Measurements from ENCODE around the gene CBX5. TPM values are rescaled to one million over a fixed set of nuclear protein-coding genes. Genes with fewer than 3 reads are reported as not detected.
"Not testable (repeated sequence)": the region's sequence is repeated elsewhere in the genome, so short reads cannot be mapped to it uniquely, and the experiment has no call there.

CBX5 gene
- polyA plus RNA-seq, 4 donors: 2.7 to 40.1 (median 8.3) TPM

- no peak for FAIRE-seq
- 94 to 99% (median 97%) methylated on average over 5 of the region's 5 CpGs for WGBS, 3 donors
- DNase-seq: no peak
- no peak overlapping the region for H3K4me3 ChIP-seq (ENCODE audit: low read depth in 1 of 3, low read length in 3 of 3)
- peaks cover 0 to 57% (median 0%) of the 10 kb centered on the region in 3 donors for H3K36me3 ChIP-seq (ENCODE audit: control insufficient read depth in 3 of 3, insufficient read depth in 2 of 3, low read depth in 1 of 3, low read length in 3 of 3)
- H3K27me3 ChIP-seq (ENCODE audit: control insufficient read depth in 3 of 3, insufficient read depth in 3 of 3, low read length in 3 of 3): no peaks in the 10 kb centered on the region
- H3K9me3 ChIP-seq (ENCODE audit: control insufficient read depth in 2 of 2, insufficient read depth in 1 of 2, low read depth in 1 of 2, low read length in 1 of 2): no peaks in the 10 kb centered on the region
- H3K27ac ChIP-seq (ENCODE audit: low read depth in 1 of 3, low read length in 2 of 3): no peak overlapping the region
- no peaks in the 10 kb centered on the region for H3K4me1 ChIP-seq (ENCODE audit: control insufficient read depth in 3 of 3, insufficient read depth in 2 of 3, low read depth in 1 of 3, low read length in 2 of 3)
Observed at GRCh38 chr12:54249489-54249888, 30.4 kb downstream of the CBX5 start.

GRCh38 chr12:54246011-54246641, 33.8 kb downstream of the CBX5 start:
- H3K36me3 ChIP-seq (ENCODE audit: control insufficient read depth in 3 of 3, insufficient read depth in 2 of 3, low read depth in 1 of 3, low read length in 3 of 3): peaks cover 0 to 54% (median 0%) of the 10 kb centered on the region in 3 donors
- WGBS, 3 donors: 88 to 92% (median 90%) methylated on average over 6 of the region's 6 CpGs
- FAIRE-seq: no peak

GRCh38 chr12:54240971-54241588, 38.8 kb downstream of the CBX5 start:
- H3K27ac ChIP-seq (ENCODE audit: low read depth in 1 of 3, low read length in 2 of 3): no peak overlapping the region
- no peaks in the 10 kb centered on the region for H3K9me3 ChIP-seq (ENCODE audit: control insufficient read depth in 2 of 2, insufficient read depth in 1 of 2, low read depth in 1 of 2, low read length in 1 of 2)
- H3K27me3 ChIP-seq (ENCODE audit: control insufficient read depth in 3 of 3, insufficient read depth in 3 of 3, low read length in 3 of 3): no peaks in the 10 kb centered on the region
- H3K4me1 ChIP-seq (ENCODE audit: control insufficient read depth in 3 of 3, insufficient read depth in 2 of 3, low read depth in 1 of 3, low read length in 2 of 3): no peaks in the 10 kb centered on the region
- no peak overlapping the region for H3K4me3 ChIP-seq (ENCODE audit: low read depth in 1 of 3, low read length in 3 of 3)
- peaks cover 3 to 30% (median 3%) of the 10 kb centered on the region in 3 donors for H3K36me3 ChIP-seq (ENCODE audit: control insufficient read depth in 3 of 3, insufficient read depth in 2 of 3, low read depth in 1 of 3, low read length in 3 of 3)
- FAIRE-seq (no peak), DNase-seq (no peak)
- WGBS, 3 donors: 82 to 91% (median 88%) methylated on average over 2 of the region's 2 CpGs

More at GRCh38 chr12:54246011-54246641, 33.8 kb downstream of the CBX5 start:
- Histone ChIP-seq H3K4me3 (ENCODE audit: low read depth in 1 of 3, low read length in 3 of 3) (no peak overlapping the region), H3K27me3 (ENCODE audit: control insufficient read depth in 3 of 3, insufficient read depth in 3 of 3, low read length in 3 of 3) (no peaks in the 10 kb centered on the region), H3K9me3 (ENCODE audit: control insufficient read depth in 2 of 2, insufficient read depth in 1 of 2, low read depth in 1 of 2, low read length in 1 of 2) (no peaks in the 10 kb centered on the region), H3K27ac (ENCODE audit: low read depth in 1 of 3, low read length in 2 of 3) (no peak overlapping the region), H3K4me1 (ENCODE audit: control insufficient read depth in 3 of 3, insufficient read depth in 2 of 3, low read depth in 1 of 3, low read length in 2 of 3) (no peaks in the 10 kb centered on the region)
- no peak for DNase-seq

GRCh38 chr12:54240129-54240528, 39.8 kb downstream of the CBX5 start:
- Histone ChIP-seq H3K27ac (ENCODE audit: low read depth in 1 of 3, low read length in 2 of 3) (no peak overlapping the region), H3K36me3 (ENCODE audit: control insufficient read depth in 3 of 3, insufficient read depth in 2 of 3, low read depth in 1 of 3, low read length in 3 of 3) (peaks cover 3 to 22% (median 5%) of the 10 kb centered on the region in 3 donors), H3K9me3 (ENCODE audit: control insufficient read depth in 2 of 2, insufficient read depth in 1 of 2, low read depth in 1 of 2, low read length in 1 of 2) (no peaks in the 10 kb centered on the region), H3K4me3 (ENCODE audit: low read depth in 1 of 3, low read length in 3 of 3) (no peak overlapping the region), H3K27me3 (ENCODE audit: control insufficient read depth in 3 of 3, insufficient read depth in 3 of 3, low read length in 3 of 3) (no peaks in the 10 kb centered on the region), H3K4me1 (ENCODE audit: control insufficient read depth in 3 of 3, insufficient read depth in 2 of 3, low read depth in 1 of 3, low read length in 2 of 3) (no peaks in the 10 kb centered on the region)
- WGBS, 3 donors: 63 to 76% (median 68%) methylated on average over 2 of the region's 2 CpGs
- DNase-seq: no peak
- no peak for FAIRE-seq

- H3K4me1 ChIP-seq (ENCODE audit: control insufficient read depth in 3 of 3, insufficient read depth in 2 of 3, low read depth in 1 of 3, low read length in 2 of 3): no peaks in the 10 kb centered on the region
- DNase-seq: no peak
- H3K4me3 ChIP-seq (ENCODE audit: low read depth in 1 of 3, low read length in 3 of 3): no peak overlapping the region
- peaks cover 3 to 19% (median 5%) of the 10 kb centered on the region in 3 donors for H3K36me3 ChIP-seq (ENCODE audit: control insufficient read depth in 3 of 3, insufficient read depth in 2 of 3, low read depth in 1 of 3, low read length in 3 of 3)
- no peak for FAIRE-seq
- H3K27me3 ChIP-seq (ENCODE audit: control insufficient read depth in 3 of 3, insufficient read depth in 3 of 3, low read length in 3 of 3): no peaks in the 10 kb centered on the region
- no peak overlapping the region for H3K27ac ChIP-seq (ENCODE audit: low read depth in 1 of 3, low read length in 2 of 3)
- H3K9me3 ChIP-seq (ENCODE audit: control insufficient read depth in 2 of 2, insufficient read depth in 1 of 2, low read depth in 1 of 2, low read length in 1 of 2): no peaks in the 10 kb centered on the region
Observed at GRCh38 chr12:54239620-54240019, 40.3 kb downstream of the CBX5 start.

- peaks cover 3 to 14% (median 5%) of the 10 kb centered on the region in 3 donors for H3K36me3 ChIP-seq (ENCODE audit: control insufficient read depth in 3 of 3, insufficient read depth in 2 of 3, low read depth in 1 of 3, low read length in 3 of 3)
- no peaks in the 10 kb centered on the region for H3K4me1 ChIP-seq (ENCODE audit: control insufficient read depth in 3 of 3, insufficient read depth in 2 of 3, low read depth in 1 of 3, low read length in 2 of 3)
- 55 to 93% (median 78%) methylated on average over 1 of the region's 1 CpG for WGBS, 3 donors
- FAIRE-seq (no peak), DNase-seq (no peak)
- no peak overlapping the region for H3K4me3 ChIP-seq (ENCODE audit: low read depth in 1 of 3, low read length in 3 of 3)
- no peak overlapping the region for H3K27ac ChIP-seq (ENCODE audit: low read depth in 1 of 3, low read length in 2 of 3)
- H3K27me3 ChIP-seq (ENCODE audit: control insufficient read depth in 3 of 3, insufficient read depth in 3 of 3, low read length in 3 of 3): no peaks in the 10 kb centered on the region
- no peaks in the 10 kb centered on the region for H3K9me3 ChIP-seq (ENCODE audit: control insufficient read depth in 2 of 2, insufficient read depth in 1 of 2, low read depth in 1 of 2, low read length in 1 of 2)
Observed at GRCh38 chr12:54238531-54238930, 41.4 kb downstream of the CBX5 start.

- Histone ChIP-seq H3K4me3 (ENCODE audit: low read depth in 1 of 3, low read length in 3 of 3) (no peak overlapping the region), H3K9me3 (ENCODE audit: control insufficient read depth in 2 of 2, insufficient read depth in 1 of 2, low read depth in 1 of 2, low read length in 1 of 2) (no peaks in the 10 kb centered on the region), H3K36me3 (ENCODE audit: control insufficient read depth in 3 of 3, insufficient read depth in 2 of 3, low read depth in 1 of 3, low read length in 3 of 3) (peaks cover 0 to 2% (median 2%) of the 10 kb centered on the region in 3 donors), H3K27me3 (ENCODE audit: control insufficient read depth in 3 of 3, insufficient read depth in 3 of 3, low read length in 3 of 3) (no peaks in the 10 kb centered on the region), H3K4me1 (ENCODE audit: control insufficient read depth in 3 of 3, insufficient read depth in 2 of 3, low read depth in 1 of 3, low read length in 2 of 3) (no peaks in the 10 kb centered on the region), H3K27ac (ENCODE audit: low read depth in 1 of 3, low read length in 2 of 3) (no peak overlapping the region)
- no peak for DNase-seq
- WGBS, 3 donors: 92 to 98% (median 97%) methylated on average over 2 of the region's 2 CpGs
- FAIRE-seq: no peak
Observed at GRCh38 chr12:54232790-54233189, 47.1 kb downstream of the CBX5 start.

GRCh38 chr12:54231269-54231668, 48.7 kb downstream of the CBX5 start:
- WGBS, 3 donors: 93 to 98% (median 96%) methylated on average over 3 of the region's 3 CpGs

More at GRCh38 chr12:54231269-54231668, 48.7 kb downstream of the CBX5 start:
- not testable (repeated sequence) for H3K4me3 ChIP-seq (ENCODE audit: low read depth in 1 of 3, low read length in 3 of 3); FAIRE-seq; H3K27ac ChIP-seq (ENCODE audit: low read depth in 1 of 3, low read length in 2 of 3); DNase-seq; H3K36me3 ChIP-seq (ENCODE audit: control insufficient read depth in 3 of 3, insufficient read depth in 2 of 3, low read depth in 1 of 3, low read length in 3 of 3); H3K27me3 ChIP-seq (ENCODE audit: control insufficient read depth in 3 of 3, insufficient read depth in 3 of 3, low read length in 3 of 3); H3K9me3 ChIP-seq (ENCODE audit: control insufficient read depth in 2 of 2, insufficient read depth in 1 of 2, low read depth in 1 of 2, low read length in 1 of 2); H3K4me1 ChIP-seq (ENCODE audit: control insufficient read depth in 3 of 3, insufficient read depth in 2 of 3, low read depth in 1 of 3, low read length in 2 of 3)

All from small intestine (tissue), 7 donors.